ENCODE data around the gene FGD6. TPM values are rescaled to one million over a fixed set of nuclear protein-coding genes. Genes with fewer than 3 reads are reported as not detected.
"Not testable (repeated sequence)": the region's sequence is repeated elsewhere in the genome, so short reads cannot be mapped to it uniquely, and the experiment has no call there.

The FGD6 gene
- total RNA-seq, 1 experiment from 2014 or later, result 25.1 TPM

- CTCF ChIA-PET, result interaction anchor here (0.7 to 4.7 kb wide), 7 partner anchors 8 to 83 kb away, joined by 3 to 25 read pairs (median 4); partner anchors contain the start of genes FGD6 and VEZT
- TF ChIP-seq, protein P1, sequence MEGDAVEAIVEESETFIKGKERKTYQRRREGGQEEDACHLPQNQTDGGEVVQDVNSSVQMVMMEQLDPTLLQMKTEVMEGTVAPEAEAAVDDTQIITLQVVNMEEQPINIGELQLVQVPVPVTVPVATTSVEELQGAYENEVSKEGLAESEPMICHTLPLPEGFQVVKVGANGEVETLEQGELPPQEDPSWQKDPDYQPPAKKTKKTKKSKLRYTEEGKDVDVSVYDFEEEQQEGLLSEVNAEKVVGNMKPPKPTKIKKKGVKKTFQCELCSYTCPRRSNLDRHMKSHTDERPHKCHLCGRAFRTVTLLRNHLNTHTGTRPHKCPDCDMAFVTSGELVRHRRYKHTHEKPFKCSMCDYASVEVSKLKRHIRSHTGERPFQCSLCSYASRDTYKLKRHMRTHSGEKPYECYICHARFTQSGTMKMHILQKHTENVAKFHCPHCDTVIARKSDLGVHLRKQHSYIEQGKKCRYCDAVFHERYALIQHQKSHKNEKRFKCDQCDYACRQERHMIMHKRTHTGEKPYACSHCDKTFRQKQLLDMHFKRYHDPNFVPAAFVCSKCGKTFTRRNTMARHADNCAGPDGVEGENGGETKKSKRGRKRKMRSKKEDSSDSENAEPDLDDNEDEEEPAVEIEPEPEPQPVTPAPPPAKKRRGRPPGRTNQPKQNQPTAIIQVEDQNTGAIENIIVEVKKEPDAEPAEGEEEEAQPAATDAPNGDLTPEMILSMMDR (IDR thresholded peaks at IDR 0.05; ENCODE audit: unreplicated experiment), result no peak
- peaks cover 43% of the 10 kb centered on the region for H3K4me1 Mint-ChIP-seq (ENCODE audit: insufficient read depth, unreplicated experiment)
- POLR2A ChIA-PET, result interaction anchor here (0.6 to 18.7 kb wide), 23 partner anchors 8 to 273 kb away, joined by 3 to 1056 read pairs (median 5); partner anchors contain the start of genes FGD6, METAP2 and VEZT
- peaks cover under 1% of the 10 kb centered on the region for H3K36me3 Mint-ChIP-seq (ENCODE audit: insufficient read depth, unreplicated experiment)
- H3K4me3 Mint-ChIP-seq (ENCODE audit: unreplicated experiment), result peak overlapping the region; percentile 72
- peak; percentile 41 for DNase-seq (ENCODE audit: unreplicated experiment)
- H3K27me3 Mint-ChIP-seq (ENCODE audit: insufficient read depth, unreplicated experiment), result no peaks in the 10 kb centered on the region
- BruUV-seq (replicated peaks), result TSS peak; percentile 25
- peak overlapping the region; percentile 98 for H3K27ac Mint-ChIP-seq (ENCODE audit: low read depth, unreplicated experiment)
- no peaks in the 10 kb centered on the region for H3K9me3 Mint-ChIP-seq (ENCODE audit: unreplicated experiment)
- intact Hi-C loops (cut with micrococcal nuclease), result loop anchor here (5.0 kb wide), 1 partner anchor 83 kb away; no protein-coding TSS in a partner anchor
Measured at GRCh38 chr12:95200128-95200894, 17.0 kb downstream of the FGD6 start.

DNA sequence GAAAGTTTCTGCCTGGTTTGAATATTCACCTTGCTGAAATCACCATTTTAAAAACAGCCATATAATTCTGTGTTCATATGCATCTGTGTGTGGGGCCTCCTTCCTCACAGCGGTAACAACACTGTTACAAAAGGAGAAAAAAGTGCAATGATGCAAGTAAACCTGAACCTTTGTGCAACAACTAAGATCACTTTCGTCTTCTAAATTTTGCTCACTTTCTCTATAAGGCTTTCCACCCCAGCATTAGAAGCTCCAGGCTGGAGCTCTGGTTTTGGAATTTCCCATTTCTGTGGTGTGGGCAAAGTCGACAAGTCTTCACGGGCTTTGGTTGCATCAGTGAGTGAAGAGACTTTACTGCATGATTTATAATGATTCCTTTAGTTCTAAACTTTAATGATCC, 18.4 kb downstream of the FGD6 start:
- peak; percentile 45 for DNase-seq (ENCODE audit: unreplicated experiment)
- no TSS peak for BruUV-seq (replicated peaks)
- TF ChIP-seq, protein P1 (IDR thresholded peaks at IDR 0.05; ENCODE audit: unreplicated experiment), result no peak
- H3K9me3 Mint-ChIP-seq (ENCODE audit: unreplicated experiment), result no peaks in the 10 kb centered on the region
- no peaks in the 10 kb centered on the region for H3K36me3 Mint-ChIP-seq (ENCODE audit: insufficient read depth, unreplicated experiment)
- H3K4me3 Mint-ChIP-seq (ENCODE audit: unreplicated experiment), result peak overlapping the region; percentile 48
- POLR2A ChIA-PET, result interaction anchor here (0.6 to 18.7 kb wide), 12 partner anchors 9 to 275 kb away, joined by 3 to 1056 read pairs (median 8); partner anchors contain the start of genes FGD6, METAP2 and VEZT
- peaks cover 32% of the 10 kb centered on the region for H3K4me1 Mint-ChIP-seq (ENCODE audit: insufficient read depth, unreplicated experiment)
- CTCF ChIA-PET, result interaction anchor here (0.7 to 4.7 kb wide), 5 partner anchors 8 to 30 kb away, joined by 3 to 25 read pairs (median 4); partner anchors contain the start of genes FGD6 and VEZT
- H3K27me3 Mint-ChIP-seq (ENCODE audit: insufficient read depth, unreplicated experiment), result no peaks in the 10 kb centered on the region
- intact Hi-C loops (cut with micrococcal nuclease), result no loop called here
- peak overlapping the region; percentile 98 for H3K27ac Mint-ChIP-seq (ENCODE audit: low read depth, unreplicated experiment)

DNA sequence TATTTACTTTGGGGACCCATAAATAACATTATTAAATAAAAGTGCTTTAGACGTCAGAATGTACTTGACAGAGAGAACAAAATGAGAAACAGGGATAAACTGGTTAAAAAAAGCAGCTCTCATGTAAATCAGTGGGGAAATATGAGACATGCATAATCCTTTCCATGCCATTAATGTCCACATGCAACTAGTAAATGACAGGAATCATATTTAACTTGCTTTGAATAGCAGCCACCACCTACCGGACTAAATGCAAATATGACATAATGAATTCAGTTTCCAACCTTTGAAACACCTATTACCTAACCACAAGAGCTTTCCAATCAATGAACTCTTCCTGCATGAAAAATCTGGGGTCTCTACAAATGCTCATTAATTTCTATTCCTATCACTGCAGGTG, 19.6 kb downstream of the FGD6 start:
- no TSS peak for BruUV-seq (replicated peaks)
- no peak overlapping the region for H3K27ac Mint-ChIP-seq (ENCODE audit: low read depth, unreplicated experiment)
- CTCF ChIA-PET, result interaction anchor here (0.5 to 2.1 kb wide), 5 partner anchors 17 to 124 kb away, joined by 3 to 6 read pairs (median 4); partner anchors contain the start of genes FGD6, NR2C1 and VEZT
- TF ChIP-seq, protein P1 (IDR thresholded peaks at IDR 0.05; ENCODE audit: unreplicated experiment), result no peak
- peaks cover 25% of the 10 kb centered on the region for H3K4me1 Mint-ChIP-seq (ENCODE audit: insufficient read depth, unreplicated experiment)
- POLR2A ChIA-PET, result interaction anchor here (1.3 to 18.7 kb wide), 5 partner anchors 8 to 24 kb away, joined by 3 to 1056 read pairs (median 48); partner anchors contain the start of genes FGD6 and VEZT
- H3K36me3 Mint-ChIP-seq (ENCODE audit: insufficient read depth, unreplicated experiment), result no peaks in the 10 kb centered on the region
- H3K4me3 Mint-ChIP-seq (ENCODE audit: unreplicated experiment), result no peak overlapping the region
- intact Hi-C loops (cut with micrococcal nuclease), result no loop called here
- H3K9me3 Mint-ChIP-seq (ENCODE audit: unreplicated experiment), result no peaks in the 10 kb centered on the region
- DNase-seq (ENCODE audit: unreplicated experiment), result no peak
- H3K27me3 Mint-ChIP-seq (ENCODE audit: insufficient read depth, unreplicated experiment), result no peaks in the 10 kb centered on the region

GRCh38 chr12:95196875-95197569, 20.2 kb downstream of the FGD6 start:
- DNase-seq (ENCODE audit: unreplicated experiment); H3K36me3 Mint-ChIP-seq (ENCODE audit: insufficient read depth, unreplicated experiment); BruUV-seq (replicated peaks); H3K27ac Mint-ChIP-seq (ENCODE audit: low read depth, unreplicated experiment); H3K27me3 Mint-ChIP-seq (ENCODE audit: insufficient read depth, unreplicated experiment); H3K9me3 Mint-ChIP-seq (ENCODE audit: unreplicated experiment); intact Hi-C loops (cut with micrococcal nuclease); H3K4me3 Mint-ChIP-seq (ENCODE audit: unreplicated experiment): not testable (repeated sequence)
- H3K4me1 Mint-ChIP-seq (ENCODE audit: insufficient read depth, unreplicated experiment), result peaks cover 30% of the 10 kb centered on the region
- CTCF ChIA-PET, result interaction anchor here (0.5 to 2.1 kb wide), 5 partner anchors 16 to 663 kb away, joined by 3 to 6 read pairs (median 3); partner anchors contain the start of genes FGD6, NR2C1 and VEZT
- POLR2A ChIA-PET, result interaction anchor here (1.9 to 18.7 kb wide), 4 partner anchors 8 to 23 kb away, joined by 8 to 1056 read pairs (median 62); partner anchors contain the start of genes FGD6 and VEZT
